ENCODE results near the gene MEI4.

DNA sequence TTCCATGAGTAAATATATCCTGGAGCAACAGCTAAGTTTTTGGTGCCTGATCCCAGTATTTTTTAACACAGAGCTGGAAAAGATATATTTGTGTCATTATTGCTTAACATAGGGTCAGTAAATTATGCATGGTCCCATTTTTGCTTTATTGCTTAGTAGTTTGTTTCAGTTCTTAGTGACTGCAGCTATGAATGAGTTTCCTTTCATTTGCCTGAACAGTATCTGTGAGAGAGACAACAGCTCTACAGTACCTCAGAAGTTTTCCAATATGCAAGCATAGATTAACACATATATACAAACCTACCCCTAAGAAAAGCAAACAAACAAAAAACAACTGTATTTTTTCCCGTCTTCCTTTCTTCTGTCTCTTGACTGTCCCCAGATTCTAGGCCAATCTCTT lies 160.3 kb downstream of the MEI4 start:
- no peak for TF ChIP-seq POLR2A (IDR thresholded peaks at IDR 0.05)
- TF ChIP-seq, protein P1, sequence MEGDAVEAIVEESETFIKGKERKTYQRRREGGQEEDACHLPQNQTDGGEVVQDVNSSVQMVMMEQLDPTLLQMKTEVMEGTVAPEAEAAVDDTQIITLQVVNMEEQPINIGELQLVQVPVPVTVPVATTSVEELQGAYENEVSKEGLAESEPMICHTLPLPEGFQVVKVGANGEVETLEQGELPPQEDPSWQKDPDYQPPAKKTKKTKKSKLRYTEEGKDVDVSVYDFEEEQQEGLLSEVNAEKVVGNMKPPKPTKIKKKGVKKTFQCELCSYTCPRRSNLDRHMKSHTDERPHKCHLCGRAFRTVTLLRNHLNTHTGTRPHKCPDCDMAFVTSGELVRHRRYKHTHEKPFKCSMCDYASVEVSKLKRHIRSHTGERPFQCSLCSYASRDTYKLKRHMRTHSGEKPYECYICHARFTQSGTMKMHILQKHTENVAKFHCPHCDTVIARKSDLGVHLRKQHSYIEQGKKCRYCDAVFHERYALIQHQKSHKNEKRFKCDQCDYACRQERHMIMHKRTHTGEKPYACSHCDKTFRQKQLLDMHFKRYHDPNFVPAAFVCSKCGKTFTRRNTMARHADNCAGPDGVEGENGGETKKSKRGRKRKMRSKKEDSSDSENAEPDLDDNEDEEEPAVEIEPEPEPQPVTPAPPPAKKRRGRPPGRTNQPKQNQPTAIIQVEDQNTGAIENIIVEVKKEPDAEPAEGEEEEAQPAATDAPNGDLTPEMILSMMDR (IDR thresholded peaks at IDR 0.05) = no peak
- TF ChIP-seq POLR2AphosphoS5 (IDR thresholded peaks at IDR 0.05) = no peak

All from upper lobe of left lung (tissue), 4 donors.